ENCODE results near the gene AHDC1.

AHDC1 gene

GRCh38 chr1:27576806-27577227 lies 27.1 kb downstream of the AHDC1 start:
- no peak for DNase-seq (ENCODE audit: low read depth)

DNA sequence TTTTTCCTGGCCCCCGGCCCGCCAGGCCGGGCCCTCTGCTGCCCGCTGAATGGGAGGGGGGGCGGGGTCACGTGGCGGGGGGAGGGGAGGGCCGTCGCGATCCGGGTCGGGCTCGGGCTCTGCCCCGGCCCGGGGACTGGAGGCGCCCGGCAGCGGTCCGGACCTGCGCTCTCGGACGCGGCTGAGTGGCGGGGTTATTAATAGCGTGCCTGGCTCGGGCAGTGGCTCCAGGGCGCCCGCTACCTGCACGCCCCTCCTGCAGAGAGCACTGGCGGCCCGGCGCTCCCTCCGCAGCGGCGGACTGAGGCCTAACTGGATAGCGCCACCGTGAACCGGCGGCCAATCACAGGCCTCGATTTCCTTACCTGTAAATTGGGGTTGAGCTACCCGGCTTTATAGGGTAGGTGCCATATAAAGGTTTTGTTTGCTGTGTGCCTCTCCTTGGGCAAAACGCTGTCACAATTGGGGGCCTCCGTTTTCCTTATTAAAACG lies 28.1 kb downstream of the AHDC1 start:
- no peak for DNase-seq (ENCODE audit: low read depth)

DNA sequence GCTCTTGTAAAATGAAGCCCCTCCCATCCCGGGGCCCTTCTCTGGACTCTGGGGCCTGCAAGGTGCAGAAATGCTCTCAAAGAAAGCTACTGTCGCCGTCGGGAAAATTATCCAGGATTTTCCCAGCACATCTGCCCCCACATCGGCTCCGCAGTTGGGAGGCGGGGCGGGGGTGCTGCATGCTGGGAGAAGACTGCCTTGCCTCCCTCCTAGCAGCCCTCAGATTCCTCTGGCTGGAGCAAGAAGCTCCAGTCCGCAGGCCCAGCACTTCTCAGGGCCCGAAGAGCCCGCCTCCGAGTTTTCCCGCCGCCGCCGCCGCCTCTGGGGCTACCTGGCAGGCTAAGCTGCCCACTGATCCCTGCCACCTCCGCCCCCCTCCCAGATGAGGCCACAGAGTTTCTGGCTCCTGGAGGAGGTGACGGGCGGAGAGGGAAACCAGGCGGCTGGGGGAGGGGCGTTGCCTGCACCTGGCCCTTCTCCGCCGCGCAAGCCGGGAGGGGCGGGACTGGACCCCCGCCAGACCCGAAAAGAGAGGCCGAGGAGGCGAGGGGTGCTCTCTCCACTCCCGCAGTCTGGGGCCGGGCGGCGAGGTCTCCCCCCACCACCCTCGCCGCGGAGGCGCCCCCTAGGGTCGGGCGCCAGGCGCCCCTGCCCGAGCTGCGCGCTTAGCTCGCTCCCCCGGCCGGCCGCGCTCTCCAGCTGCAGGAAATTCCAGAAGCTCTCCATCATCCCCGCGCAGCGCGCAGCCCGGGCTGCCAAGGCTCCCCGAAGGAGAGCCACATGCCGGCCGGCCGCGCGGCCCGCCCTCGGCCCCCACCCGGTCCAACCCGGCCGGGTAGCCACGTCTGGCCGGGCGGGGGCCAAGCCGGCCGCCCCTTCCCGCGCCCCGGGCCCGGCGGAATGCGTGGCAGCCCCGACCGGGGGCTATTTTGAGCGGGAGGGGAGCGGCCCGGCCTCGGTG lies 28.8 kb downstream of the AHDC1 start:
- no peak for DNase-seq (ENCODE audit: low read depth)

DNA sequence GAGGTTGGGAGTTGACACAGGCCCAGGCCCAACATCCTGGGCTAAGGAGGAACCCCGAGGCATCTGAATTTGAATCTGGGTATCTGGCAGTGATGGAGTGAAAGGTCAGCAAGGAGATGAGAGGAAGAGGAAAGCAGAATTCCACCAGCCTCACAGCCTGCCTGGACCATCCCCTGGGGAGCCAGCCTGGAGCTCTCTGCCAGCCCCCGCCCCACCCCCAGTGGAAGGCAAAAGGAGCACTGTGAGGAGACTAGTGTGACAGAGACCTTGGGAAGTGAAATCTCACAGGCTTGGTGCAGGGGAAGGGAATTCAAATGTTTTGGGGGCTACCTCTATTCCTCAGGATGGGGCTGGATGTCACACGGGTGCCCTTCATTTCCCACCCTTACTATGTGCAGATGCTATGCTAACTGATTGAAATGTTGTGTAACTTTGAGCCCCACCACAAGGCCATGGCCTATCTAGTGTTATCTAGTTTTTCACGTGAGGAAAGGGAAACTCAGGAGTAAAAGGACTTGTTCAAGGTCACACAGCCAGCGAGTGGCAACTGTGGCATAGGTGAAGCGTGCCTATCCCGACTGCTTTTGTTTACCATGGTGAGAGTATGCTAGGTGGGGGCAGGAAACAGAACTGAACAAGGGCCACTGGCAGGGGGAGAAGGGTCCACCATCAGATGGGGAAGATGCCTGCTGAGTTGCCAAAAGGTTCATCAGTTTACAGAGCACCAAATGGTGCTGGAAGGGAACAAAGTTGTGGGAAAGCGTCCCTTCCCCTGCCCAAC lies 29.8 kb downstream of the AHDC1 start:
- DNase-seq (ENCODE audit: low read depth), result no peak

GRCh38 chr1:27572679-27573426 lies 31.1 kb downstream of the AHDC1 start:
- DNase-seq (ENCODE audit: low read depth), result no peak

DNA sequence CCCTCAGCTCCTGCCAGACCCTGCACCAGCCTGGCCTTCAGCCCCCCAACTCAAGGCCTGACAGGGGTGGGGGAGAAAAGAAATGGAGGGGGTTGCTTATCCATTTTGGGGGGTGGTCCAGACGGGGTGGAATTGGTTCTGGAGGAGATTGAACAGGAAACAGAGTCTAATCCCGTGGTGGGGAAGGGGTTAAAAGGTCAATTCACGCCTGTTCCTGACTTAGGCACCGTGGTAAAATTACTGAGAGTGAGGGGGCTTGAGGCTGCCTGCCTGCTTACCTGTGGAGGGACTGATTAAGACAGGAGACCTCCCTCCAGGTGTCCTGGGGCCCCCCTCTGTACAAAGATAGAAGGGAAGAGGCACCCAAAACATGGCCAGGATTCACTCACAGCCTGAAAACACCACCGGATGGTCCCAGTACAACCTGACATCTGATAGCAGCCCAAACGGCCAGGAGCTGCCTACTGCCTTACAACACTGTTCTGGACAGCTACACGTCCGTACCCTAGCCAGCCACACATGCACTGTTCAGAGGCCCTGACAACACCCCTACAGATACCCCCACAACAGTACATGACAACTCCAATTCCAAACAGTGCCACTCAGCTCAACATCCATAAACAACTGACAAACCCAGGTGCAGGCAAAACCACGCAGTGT lies 31.8 kb downstream of the AHDC1 start:
- no peak for DNase-seq (ENCODE audit: low read depth)

DNA sequence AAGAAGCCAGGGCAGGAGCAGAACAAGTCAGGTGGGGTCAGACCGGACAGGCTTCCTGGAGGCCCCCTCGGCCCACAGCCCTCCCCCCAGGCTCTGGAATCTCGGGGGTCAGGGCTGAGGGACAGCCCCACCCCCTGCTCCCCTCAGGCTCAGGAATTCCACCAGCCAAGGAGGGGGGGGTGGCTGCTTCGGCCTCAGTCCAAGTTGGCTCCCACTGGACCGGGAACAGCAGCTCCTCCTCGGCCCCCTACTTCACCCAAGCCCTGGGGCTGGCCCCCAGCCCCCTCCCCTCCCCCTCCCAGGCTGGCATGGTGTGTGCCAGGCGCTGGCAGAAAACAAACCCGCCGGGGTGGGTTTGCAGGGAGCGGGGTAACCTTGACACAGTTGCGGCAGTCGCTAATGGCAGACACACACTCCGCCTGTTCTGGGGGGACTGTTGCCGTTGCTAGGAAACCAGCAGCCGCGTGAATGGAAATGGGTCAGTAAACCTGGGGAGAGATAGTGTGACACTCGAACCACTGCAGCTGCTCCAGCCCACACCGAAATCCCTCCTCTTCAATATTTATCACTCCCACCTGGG lies 32.4 kb downstream of the AHDC1 start:
- no peak for DNase-seq (ENCODE audit: low read depth)

GRCh38 chr1:27570784-27571183 lies 33.2 kb downstream of the AHDC1 start:
- DNase-seq (ENCODE audit: low read depth), result no peak

DNA sequence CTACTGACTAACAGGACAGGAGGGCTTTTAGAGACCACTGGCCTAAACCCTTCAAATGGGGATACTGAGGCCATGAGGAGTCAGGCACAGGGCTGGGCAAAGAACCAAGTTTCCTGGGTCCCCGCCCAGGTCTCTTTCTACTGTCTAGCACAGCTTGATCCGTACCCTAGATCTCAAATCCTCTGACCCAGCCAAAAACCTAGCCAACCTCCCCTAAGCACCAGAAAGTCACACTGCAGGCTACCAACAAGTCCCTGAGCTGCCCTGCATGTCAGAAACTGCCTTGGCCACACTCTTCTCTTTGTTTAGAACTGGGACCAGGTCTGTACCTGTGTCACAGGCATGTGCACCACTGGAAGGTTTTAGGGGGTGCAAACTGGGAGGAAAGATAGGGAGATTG lies 33.6 kb downstream of the AHDC1 start:
- DNase-seq (ENCODE audit: low read depth), result no peak

DNA sequence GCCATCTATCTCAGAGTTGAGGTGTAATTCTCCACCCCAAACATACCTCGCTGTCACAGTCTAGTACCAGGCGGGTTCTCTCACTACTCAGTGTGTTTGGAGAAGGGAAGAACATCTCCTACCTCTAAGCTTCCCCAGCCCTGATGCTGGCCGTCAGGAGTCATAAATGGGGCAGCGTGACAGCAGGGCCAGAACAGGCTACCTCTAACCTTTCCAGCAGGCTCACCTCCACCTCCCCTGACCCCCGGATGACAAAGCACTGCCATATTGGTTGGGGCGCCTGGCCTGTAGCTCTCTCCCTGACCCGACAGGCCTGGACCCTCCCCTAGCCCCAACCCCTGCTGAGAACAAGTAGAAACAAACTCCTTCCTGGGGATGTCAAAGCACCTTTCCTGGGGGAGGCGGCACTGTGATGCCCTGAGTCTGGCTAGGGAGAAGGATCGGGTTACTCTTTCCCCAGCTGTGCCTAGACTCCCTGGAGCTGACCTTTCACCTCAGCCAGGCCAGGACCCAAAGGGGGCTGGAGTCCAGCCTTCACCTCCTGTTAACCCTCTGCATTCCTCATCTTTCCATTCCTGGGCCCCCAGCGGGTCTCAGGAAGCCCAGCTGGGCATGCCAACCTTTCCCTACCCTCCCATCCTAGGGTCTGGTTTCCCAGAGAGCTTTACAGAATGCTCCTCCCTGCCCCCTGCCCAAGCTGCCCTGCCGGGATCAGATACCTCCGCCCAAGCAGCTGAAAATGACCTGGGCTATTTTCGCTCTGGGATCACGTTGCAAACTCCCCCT lies 34.2 kb downstream of the AHDC1 start:
- DNase-seq (ENCODE audit: low read depth), result no peak

- no peak for DNase-seq (ENCODE audit: low read depth)
These were observed 34.9 kb downstream of the AHDC1 start for GRCh38 chr1:27569088-27569460.

GRCh38 chr1:27568300-27569087 lies 35.5 kb downstream of the AHDC1 start:
- DNase-seq (ENCODE audit: low read depth), result peak; percentile 93

- DNase-seq (ENCODE audit: low read depth), result no peak
These were observed 36.0 kb downstream of the AHDC1 start for GRCh38 chr1:27567971-27568299.

GRCh38 chr1:27567146-27567526 lies 36.8 kb downstream of the AHDC1 start:
- DNase-seq (ENCODE audit: low read depth), result no peak

DNA sequence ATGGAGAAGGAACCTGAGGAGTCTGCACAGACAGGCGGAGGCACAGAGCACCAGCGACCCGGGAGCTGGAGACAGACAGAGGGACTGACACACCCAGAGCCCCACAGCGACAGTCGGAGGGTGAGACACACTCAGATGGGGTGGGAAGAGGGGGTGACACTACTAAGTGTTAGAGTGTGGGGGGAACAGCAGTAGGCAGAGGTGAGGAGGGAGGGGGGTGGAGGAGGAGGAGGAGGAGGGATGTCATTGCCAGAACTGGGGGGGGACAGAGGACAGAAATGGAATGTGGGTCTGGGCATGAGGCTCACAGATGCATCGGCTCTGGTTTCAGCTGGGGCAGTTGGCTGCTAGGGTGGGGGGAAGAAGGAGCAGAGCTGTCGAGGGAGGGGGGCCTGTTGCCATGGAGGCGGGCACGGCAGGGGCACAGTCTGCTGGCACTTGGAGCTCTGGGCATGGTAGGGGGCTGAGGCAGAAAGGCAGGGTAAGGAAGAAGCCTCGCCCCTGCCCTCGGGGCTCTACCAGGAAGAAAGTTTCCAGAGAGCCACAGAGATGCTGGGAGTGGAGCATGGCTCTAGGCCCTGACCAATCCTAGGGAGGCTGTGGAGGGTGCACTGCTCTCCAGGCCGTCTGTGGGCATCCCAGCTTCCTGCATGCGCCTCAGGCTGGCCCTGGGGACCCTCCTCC lies 37.3 kb downstream of the AHDC1 start:
- DNase-seq (ENCODE audit: low read depth), result no peak

DNA sequence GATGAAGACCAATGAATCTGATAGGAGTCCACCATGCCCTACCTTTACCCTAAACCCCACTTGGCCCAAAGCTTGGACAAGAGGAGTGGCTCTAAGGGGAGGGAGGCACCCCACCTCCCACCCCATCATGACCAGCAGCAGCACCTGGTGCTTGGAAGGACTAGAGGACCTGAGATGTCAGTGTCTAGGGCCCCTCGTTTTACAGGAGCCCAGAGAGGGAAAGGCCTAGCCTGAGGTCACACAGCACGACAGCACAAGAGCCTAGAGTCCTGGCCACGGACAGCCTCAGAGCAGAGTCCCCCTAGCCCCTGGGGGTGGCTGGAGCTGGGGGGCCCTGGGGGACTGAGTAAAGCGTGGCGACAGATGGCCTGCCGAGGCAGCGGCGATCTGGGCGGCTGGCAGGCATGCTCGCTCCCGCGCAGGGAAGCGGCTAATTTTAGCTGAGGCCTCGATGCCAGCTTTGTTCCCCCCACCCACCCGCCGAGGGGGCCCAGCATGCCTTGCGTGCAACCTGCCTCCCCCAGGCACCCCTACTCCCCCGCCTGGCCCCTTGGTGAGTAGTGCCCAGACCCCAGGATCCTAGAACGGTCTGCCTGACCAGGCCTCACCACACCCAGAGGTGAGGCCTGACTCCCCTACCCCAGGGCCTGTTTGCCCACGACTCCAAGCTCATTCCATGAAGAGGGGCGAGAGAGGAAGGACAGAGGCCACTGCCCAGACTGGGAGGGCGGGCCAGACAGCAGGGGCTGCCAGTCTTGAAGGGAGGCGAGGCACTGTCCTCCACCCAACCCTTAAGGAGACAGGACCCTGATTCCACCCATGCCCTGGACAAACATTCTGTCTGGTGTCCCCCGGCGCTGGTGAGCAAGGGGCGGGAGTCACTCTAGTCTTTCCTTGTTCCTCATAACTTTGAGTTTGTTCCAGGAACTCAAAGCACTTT lies 39.0 kb downstream of the AHDC1 start:
- no peak for DNase-seq (ENCODE audit: low read depth)

GRCh38 chr1:27563591-27564471 lies 40.1 kb downstream of the AHDC1 start:
- DNase-seq (ENCODE audit: low read depth), result no peak

All from activated T-helper 1 cell treated with Interleukin-2 at 50 U/mL for 16 hours (primary cell).